Loucy (cell line): ENCODE data around the gene TUFM.

ENCODE experiments used
- EZH2phosphoT487 ChIP-seq: fragments of 200-600 bp; IDR thresholded peaks from 2 replicates; pipeline ENCODE4 v1.6.1; 2018; ENCODE audit warnings: antibody characterized with exemption, mild to moderate bottlenecking, moderate library complexity, borderline replicate concordance
- TF ChIP-seq, protein P1 (sequence below): fragments of 200-600 bp; sonication (generic); conservative IDR thresholded peaks from 2 replicates; pipeline ENCODE4 v1.5.1; 2014; ENCODE audit warnings: mild to moderate bottlenecking, antibody characterized with exemption, low read length

DNA sequence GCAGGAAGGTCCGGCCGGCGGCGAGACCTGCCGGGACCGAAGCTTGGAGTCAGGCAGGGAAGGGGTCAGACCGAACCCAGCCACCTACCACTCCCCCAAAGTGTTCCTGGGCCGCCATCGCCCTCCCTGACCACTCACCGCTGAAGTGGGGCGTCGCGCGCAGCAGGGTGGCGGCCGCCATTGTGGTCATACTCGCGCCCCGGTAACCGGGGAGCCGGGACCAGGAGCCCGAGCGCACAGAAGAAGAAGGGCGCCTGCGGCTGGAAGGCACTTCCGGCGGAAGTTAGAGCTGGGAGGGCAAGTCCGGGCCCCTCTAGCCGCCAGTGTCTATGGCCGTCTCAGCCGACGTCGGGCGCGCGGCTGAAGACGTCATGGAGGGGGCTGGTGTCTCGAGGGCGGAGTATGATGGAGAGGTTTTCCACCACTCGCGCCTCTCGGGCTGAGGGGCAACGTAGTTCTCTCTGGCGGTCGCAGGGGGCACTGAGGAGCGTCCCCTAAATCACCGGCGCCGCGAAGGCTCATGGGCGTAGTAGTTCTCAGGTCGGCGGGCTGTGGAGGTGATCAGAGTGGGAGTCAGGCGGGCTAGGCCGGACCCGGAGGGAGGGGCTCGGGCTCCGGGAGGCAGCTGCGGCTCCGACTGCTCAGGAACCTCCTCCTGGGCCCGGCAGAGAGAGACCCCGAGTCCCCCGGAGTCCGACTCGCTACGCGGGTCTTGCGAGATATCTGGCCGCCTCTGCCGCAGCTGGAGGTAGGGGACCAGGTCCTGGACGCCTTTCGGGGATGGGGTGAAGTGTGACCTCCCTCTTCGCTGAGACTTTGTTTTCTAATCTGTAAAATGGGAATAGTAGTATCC, at the start of gene TUFM:
- TF ChIP-seq, protein P1, sequence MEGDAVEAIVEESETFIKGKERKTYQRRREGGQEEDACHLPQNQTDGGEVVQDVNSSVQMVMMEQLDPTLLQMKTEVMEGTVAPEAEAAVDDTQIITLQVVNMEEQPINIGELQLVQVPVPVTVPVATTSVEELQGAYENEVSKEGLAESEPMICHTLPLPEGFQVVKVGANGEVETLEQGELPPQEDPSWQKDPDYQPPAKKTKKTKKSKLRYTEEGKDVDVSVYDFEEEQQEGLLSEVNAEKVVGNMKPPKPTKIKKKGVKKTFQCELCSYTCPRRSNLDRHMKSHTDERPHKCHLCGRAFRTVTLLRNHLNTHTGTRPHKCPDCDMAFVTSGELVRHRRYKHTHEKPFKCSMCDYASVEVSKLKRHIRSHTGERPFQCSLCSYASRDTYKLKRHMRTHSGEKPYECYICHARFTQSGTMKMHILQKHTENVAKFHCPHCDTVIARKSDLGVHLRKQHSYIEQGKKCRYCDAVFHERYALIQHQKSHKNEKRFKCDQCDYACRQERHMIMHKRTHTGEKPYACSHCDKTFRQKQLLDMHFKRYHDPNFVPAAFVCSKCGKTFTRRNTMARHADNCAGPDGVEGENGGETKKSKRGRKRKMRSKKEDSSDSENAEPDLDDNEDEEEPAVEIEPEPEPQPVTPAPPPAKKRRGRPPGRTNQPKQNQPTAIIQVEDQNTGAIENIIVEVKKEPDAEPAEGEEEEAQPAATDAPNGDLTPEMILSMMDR: peak; percentile 71
- no peak for TF ChIP-seq EZH2phosphoT487
